ENCODE measurements around the gene COG4.
"Not testable (repeated sequence)": the region's sequence is repeated elsewhere in the genome, so short reads cannot be mapped to it uniquely, and the experiment has no call there.

The COG4 gene

DNA sequence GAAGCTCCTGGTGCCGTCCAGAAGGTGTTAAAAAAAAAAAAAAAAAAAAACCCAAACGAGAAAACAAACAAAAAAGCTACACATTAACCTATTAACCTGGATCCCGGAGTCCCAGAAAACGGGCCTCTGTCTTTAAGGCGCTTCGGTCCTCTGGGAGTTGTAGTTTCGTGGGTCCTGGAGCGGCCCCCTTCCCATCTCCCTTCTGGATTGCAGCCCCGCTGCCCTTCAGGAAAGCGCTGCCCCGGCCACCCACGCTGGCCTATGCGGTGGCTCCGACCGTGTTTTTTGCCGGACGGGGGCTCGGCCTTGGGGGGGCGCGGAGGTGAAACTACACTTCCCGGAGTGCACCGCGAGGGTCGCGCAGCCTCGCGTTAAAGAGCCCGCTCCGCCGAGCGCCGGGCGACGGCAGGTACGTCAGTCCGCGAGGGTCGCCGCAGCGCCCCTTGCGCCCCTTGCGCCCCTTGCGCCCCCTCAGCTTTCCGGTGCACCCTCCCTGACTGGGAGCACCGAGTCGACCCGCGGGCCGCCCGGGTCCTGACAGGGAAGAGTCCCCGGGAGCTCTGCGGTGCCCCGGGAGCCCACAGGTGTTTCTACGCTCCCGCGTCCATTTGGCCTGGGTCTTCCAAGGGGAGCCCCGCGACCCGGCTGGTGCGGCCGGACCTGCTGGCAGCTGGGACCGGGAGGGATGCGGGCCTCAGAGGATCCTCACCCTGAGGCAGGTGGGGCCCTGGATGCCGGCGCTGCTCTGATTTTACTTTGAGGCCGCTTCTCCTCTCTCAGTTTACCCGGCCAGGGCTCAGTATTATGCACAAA, 68.9 kb downstream of the COG4 start, which contains the start of gene FCSK:
Gene FCSK (plus strand): TSS at position 374 of the 813 bp plus-strand sequence. CDS start 8,596 bp downstream, outside the sequence.
- peak; percentile 75 for DNase-seq (ENCODE audit: low spot score)

DNA sequence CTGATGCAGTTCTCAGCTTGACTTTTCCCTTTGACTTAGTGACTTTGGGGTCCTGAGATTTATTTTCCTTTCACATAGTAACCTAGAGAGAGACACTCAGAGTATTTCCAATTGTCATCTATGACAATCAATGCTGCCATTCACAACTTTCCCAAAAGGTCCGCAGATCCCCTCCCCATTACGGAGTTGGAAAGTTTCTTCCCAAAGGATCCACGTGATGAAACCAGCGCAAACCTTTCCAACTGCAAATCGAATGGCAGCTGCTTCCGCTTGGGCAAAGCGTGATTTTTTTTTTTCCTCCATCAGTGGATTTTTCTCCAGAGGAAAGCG, 69.5 kb downstream of the COG4 start:
- DNase-seq (ENCODE audit: low spot score), result no peak

DNA sequence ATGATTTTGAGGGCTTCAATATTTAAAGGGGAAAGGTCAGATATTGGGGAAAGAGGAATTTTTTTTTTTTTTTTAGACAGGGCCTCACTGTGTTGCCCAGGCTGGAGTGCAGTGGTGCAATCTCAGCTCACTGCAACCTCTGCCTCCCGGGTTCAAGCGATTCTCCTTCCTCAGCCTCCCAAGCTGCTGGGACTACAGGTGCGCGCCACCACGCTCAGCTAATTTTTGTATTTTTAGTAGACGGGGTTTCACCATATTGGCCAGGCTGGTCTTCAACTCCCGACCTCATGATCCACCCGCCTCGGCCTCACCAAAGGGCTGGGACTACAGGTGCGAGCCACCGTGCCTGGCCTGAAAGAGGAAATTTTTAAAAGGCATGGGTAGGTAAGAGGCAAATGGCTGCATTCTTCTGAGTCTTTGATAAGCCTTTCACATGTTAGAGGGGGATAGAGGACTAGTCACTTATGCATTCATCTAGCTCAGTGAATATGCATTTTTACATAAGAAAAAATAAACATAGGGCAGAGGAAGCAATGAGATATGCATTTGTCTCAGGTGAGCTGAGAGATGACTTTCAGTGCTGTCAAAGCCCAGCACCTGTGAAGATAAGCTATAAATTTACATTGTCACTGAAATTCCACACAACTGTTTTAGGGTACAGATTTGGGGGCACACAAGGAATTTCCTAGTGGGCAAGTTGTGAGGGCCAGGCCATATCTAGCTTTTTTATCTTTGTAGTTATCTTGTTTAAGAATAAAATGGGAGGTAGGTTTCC, 70.0 kb downstream of the COG4 start:
- no peak for DNase-seq (ENCODE audit: low spot score)

DNA sequence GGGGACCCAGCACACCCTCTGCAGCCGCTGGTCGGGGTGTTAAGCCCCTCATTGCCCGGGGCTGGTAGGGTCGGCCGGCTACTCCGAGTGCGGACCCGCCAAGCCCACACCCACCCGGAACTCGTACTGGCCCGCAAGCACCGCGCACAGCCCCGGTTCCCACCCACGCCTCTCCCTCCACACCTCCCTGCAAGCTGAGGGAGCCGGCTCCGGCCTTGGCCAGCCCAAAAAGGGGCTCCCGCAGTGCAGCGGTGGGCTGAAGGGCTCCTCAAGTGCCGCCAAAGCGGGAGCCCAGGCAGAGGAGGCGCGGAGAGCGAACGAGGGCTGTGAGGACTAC, 72.4 kb downstream of the COG4 start:
- not testable (repeated sequence) for DNase-seq (ENCODE audit: low spot score)

DNA sequence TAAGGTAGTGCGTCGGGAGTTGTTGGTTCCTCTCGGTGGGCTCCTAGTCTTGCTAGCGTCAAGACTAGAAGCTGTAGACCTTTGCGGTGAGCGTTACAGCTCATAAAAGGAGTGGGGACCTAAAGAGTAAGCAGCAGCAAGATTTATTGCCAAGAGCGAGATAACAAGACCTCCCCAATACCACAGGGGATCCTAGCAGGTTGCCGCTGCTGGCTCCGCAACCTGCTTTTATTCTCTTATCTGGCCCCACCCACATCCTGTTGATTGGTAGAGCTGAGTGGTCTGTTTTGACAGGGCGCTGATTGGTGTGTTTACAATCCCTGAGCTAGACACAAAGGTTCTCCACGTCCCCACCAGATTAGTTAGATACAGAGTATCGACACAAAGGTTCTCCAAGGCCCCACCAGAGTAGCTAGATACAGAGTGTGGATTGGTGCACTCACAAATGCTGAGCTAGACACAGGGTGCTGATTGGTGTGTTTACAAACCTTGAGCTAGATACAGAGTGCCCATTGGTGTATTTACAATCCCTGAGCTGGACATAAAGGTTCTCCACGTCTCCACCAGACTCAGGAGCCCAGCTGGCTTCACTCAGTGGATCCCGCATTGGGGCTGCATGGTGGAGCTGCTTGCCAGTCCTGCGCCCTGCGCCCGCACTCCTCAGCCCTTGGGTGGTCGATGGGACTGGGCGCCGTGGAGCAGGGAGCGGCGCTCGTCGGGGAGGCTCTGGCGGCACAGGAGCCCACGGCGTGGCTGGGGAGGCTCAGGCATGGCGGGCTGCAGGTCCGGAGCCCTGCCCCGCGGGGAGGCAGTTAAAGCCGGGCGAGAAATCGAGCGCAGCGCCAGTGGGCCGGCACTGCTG, 73.0 kb downstream of the COG4 start:
- DNase-seq (ENCODE audit: low spot score), result not testable (repeated sequence)

DNA sequence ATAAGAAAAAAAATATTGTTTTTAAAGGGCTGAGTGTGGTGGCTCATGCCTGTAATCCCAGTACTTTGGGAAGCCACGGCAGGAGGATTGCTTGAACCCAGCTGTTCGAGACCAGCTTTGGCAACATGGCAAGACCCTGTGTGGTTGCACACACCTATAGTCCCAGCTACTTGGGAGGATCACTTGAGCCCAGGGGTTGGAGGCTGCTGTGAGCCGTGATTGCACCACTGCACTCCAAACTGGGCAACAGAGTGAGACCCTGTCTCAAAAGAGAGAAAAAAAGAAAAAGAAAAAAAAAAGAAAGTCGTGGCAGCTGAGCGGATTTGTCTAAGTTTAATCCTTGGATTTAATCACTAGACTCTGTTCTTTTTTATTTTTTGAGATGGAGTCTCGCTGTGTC, 75.3 kb downstream of the COG4 start:
- no peak for DNase-seq (ENCODE audit: low spot score)

DNA sequence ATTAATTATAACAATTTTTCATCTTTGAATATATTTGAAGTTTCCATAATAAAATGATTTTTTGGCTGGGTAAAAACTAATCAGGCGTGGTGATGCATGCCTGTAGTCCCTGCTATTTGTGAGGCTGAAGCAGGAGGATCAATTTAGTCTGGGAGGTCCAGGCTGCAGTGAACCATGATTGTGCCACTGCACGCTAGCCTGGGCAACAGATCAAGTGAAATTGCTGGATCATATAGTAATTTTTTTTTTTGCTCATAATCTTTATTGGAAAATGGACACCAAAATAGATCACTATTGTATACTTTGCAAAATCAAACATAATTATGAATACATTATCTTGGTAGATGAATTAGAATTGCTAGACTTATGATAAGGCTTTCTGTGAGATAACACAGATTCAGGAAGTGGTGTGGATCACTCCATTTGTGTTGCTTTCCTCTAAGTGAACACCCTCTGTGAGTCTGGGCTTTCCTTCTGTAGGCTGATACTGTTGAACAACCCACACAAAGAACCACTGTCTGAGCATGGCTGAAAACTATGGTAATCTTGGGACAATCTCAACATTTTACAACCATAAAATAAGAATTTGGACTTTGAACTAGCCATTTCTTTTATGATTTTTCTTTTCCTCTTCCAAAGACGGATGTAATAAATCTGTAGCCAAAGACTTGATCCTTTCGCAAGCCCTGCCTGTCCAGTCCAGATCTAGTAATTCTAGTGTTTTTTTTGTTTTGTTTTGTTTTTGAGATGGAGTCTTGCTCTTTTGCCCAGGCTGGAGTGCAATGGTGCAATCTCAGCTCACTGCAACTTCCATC, 78.9 kb downstream of the COG4 start:
- DNase-seq (ENCODE audit: low spot score), result no peak

DNA sequence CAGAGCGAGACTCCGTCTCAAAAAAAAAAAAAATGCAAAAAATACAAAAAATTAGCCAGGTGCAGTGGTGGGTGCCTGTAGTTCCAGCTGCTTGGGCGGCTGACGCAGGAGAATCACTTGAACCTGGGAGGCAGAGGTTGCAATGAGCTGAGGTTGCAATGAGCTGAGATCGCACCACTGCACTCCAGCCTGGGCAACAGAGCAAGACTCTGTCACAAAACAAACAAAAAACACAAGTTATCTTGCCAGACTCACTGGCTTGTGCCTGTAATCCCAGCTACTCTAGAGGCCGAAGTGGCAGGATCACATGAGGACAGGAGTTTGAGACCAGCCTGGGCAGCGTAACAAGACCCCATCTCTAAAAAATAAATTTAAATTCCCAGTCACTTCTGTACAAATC, 81.0 kb downstream of the COG4 start:
- DNase-seq (ENCODE audit: low spot score), result no peak

DNA sequence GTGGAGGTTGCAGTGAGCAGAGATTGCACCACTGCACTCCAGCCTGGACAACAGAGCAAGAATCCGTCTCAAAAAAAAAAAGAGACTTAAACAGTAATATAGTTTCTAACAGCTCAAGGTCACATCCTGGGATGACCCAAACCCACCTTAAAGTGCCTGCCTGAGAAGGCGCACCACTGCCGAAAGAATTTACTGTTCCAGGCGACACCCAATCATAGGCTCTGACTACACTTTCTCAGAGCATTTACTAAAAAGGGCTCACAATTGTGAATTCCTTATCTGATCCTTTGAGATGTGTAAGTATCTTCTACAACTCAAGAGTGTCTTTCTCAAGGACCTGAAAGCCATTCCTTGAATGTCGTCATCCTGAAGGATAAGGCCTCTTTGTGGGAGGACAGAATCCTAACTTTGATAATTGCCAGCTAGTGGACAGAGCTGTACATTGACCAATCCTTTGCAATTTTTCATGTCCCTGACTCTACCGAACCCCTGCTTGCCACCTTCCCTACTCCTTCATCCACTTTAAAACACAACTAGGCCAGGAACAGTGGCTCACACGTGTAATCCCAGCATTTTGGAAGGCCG, 81.9 kb downstream of the COG4 start:
- DNase-seq (ENCODE audit: low spot score), result no peak

DNA sequence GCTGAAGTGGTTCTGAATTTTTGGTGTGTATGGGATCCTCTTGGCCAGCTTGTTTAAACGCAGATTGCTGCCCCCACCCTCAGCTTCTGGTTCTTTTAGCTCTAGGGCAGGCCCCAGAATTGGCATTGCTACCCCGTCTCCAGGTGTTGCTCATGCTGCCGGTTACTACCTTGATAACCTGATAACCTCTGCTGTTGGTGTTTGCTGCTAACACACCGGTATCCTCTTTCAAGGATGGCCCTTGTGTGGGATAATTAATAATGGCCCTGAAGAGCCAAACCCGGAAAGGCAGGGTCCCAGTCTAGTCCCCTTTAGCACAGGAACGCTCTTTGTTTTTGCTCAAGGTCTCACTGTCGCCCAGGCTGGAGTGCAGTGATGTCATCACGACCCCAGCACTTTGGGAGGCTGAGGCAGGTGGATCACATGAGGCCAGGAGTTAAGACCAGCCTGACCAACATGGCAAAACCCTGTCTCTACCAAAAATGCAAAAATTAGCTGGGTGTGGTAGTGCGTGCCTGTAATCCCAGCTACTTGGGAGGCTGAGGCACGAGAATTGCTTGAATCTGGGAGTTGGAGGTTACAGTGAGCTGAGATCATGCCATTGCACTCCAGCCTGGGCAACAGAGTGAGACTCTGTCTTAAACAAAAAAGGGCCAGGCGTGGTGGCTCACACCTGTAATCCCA, 83.2 kb downstream of the COG4 start:
- no peak for DNase-seq (ENCODE audit: low spot score)

DNA sequence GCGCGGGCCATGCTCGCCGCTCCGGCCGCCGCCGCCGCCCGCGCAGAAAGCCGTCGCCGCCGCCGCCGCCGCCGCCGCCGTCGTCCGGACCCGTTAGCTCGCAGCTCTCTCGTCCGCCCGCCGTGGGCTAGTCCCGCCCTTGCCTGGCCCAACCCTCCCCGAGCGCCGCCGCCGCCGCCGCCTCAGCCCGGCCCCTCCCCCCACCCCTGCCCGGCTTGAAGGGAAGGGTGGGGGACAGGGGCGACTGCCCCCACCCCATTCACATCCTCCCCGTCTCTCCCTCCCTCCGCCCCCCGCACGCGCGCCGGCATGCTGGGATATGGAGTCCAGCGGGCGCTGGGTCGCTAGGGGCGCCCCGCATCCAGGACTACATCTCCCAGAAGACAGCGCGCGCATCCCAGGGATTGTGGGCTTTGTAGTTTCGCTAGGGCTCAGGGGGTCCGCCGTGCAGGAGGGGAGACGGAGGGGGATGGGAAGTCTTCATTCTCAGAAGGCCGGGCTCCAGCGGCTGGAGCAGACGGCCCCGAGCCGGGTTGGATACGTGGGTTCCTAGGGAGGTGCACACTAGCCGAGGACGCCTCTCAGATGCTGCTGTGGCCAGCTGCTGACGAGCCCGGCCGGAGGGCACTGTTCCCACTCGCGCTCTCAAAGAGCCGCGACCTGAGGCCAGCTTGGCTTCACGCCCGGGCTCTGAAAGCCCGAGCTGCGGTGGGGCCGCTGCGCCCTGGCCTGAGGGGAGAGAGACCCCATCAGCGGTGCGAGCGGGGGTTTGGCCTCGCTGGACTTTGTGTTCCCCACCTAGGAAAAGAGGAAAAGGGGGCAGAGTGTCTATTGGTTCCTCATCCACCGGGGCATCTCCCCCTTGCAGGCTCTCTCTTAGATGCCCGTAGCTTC, 84.1 kb downstream of the COG4 start, which contains the start of gene ST3GAL2:
Gene ST3GAL2 (minus strand): TSS at position 132 of the 894 bp plus-strand sequence. CDS start 40,570 bp downstream, outside the sequence.
- peak; percentile 91 for DNase-seq (ENCODE audit: low spot score)

DNA sequence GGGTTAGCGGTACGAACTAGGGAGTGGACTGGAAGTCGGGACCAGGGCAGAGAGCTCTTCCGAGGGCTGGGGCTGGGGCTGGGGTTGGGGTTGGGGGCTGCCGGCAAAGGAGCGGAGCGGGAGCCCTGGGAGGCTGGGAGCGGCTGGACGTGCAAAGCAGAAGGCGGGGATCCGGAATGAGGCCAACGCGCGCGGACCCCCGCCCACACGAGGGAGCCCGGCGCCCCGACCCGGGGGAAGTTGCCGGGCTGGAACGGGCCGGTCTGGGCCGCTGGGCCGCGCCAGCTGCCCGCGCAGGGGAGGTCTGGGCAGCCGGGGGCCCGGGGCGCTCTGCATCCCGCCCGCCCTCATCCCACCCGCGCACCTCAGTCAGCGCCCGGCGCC, 84.8 kb downstream of the COG4 start:
- no peak for DNase-seq (ENCODE audit: low spot score)

DNA sequence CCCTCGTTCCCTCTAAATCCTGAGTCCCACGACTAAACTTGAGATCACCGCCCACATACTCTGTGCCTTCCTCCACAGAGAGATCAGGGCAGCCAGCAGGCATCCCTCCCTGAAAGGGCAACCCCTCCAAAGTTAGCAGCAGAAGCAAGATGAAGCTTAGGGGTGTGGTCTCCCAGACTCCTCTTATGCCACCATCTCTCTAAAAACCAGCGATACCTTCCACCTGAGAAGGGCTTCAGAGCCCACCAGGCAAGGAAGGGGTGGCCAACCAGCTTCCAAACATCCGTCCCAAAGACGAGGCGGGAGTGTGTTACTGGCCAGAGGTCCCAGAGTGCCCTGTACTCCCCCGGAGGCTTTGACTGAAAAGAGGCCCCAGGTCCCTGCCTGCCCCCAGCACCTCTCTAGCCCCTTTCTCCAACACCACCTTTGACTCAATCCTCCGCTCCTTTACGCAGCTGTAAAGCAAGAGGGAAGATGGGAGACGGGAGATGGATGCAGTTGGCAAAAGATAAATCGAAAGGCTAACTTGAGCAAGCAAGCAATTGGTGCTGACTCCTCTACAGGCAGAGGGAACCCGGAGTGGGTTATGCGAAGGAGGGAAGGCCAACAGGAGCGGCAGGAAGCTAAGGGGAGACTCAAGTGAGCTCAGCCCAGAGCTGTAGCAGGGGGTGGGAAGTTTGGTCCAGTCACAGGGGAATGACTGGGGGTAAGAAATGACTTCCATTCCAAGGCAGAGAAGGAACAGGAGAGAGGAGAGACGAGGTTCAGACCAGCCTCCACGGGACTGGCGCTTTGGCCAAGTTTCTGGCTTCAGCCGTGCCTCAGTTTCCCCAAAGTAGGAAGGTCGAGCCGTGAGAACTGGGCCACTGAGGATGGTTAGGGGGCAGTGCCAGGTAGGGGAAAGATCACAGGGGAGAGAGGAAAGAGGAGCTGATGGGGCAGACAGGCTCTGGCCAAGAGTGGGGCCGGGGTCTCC, 85.5 kb downstream of the COG4 start:
- peak; percentile 56 for DNase-seq (ENCODE audit: low spot score)

DNA sequence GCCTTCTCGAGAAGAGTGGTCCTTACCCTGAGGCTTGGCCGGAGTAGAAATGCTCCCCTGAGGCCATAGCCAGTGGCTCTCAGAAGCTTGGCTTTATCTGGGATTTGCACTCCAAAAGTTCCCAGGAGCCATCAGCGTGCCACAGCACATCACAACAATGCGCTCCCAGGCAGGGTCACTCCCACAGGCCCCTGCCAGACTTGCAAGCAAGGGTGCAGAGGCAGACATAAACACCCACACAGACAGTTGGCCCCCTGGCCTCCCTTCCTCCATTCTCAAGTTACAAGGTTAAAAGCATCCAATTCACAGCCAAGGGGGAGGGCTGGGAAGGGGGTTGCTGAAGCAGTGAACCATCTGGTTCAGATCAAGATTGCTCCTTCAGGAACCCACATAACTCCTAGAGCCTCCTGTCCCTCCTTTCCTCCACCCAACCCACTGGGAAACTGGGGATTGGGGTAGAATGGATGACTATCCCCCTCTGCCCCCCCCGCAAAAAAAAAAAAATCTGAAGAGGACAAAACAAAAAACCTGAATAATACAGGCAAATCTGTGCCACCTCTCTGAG, 86.3 kb downstream of the COG4 start:
- peak; percentile 21 for DNase-seq (ENCODE audit: low spot score)

DNA sequence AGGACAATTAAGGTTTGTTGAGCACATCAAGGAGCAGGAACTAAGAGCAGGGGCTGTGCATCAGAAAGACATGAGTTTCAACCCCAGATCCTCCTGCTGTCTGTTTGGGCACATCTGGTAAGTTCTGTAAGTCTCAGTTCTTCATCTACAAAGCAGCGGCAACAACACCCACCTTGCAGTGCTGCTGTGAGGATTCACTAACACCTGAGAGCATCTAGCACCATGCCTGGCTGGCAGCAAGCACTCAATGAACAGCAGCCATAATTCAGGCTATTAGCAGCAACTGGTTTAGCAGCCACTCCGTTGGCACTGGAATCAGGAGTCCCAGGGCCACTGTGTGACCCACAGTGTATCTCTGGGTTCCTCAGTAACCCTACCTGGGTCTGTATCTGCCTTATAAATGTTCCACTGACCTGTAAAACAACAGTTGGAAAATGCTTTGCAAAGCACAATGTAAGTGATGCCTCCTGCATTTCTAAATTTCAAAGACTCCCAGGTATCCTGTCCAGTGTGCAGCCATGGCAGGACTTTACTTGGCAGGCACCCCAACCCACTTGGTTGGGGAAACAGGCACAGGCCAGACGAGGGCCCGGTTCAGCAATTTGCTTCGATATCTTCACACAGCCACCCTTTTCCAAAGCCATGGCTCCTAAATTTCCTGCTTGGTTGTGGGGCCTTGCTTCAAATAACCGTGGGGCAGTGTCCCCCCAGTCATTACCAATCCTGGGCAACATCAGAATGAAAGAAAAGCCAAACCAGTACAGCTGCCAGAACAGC, 88.7 kb downstream of the COG4 start:
- no peak for DNase-seq (ENCODE audit: low spot score)

DNA sequence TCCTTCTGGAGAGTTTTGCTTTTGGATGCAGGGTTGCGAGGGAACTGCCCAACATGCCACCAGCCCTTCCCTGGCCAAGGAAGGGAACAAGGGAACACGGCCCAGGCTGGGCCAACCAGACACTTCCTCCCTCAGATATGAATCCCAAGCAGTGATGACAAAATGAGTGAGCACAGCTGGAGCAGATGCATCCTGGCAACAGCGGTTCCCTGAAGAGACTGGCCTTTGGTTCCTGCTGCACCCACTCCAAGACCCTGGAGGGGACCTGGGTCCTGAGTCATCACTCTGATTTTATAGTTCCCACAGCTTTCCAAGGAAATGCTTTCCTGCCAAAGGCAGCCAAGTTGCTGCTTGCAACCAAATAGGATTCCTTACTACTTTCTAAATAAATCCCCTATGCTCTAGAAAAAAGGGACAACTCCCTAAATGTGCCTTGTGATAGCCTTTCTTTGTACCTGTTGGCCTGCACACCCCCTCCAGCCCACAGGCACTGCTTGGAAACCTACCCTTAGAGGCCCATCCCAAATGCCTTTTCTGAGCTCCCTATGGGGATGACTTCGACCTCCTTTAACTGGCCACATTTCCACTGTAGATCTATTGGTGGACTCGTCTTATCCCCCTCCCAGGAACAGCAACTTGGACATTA, 89.8 kb downstream of the COG4 start:
- no peak for DNase-seq (ENCODE audit: low spot score)

Measured in hematopoietic multipotent progenitor cell treated with erythropoietin and hydrocortisone succinate and interleukin-3 and kit ligand, for 15 days (in vitro differentiated cells).